Liver (tissue), 9 donors: ENCODE results near the gene FAM149B1. TPM values are rescaled to one million over a fixed set of nuclear protein-coding genes. Genes with fewer than 3 reads are reported as not detected.

ENCODE experiments used
- DNase-seq: peaks from one replicate; pipeline ENCODE4 v3.0.0-alpha.2; 2017; ENCODE audit warnings: low spot score
- H3K27ac ChIP-seq, 2 donors: one replicate each; pipeline ENCODE4 v1.7.0; 2013; ENCODE audit warnings: inconsistent platforms in 2 of 2, low read length in 2 of 2, control low read depth in 1 of 2, low read depth in 1 of 2, mild to moderate bottlenecking in 1 of 2
- H3K27me3 ChIP-seq, 4 donors: one replicate each; pipeline versions ENCODE4 v1.6.1 to v1.7.0; 2013; ENCODE audit warnings: low read length in 3 of 4, inconsistent platforms in 1 of 4, mild to moderate bottlenecking in 1 of 4, moderate library complexity in 1 of 4; ENCODE audit not compliant: control insufficient read depth in 4 of 4, insufficient read depth in 4 of 4
- H3K36me3 ChIP-seq, 4 donors: one replicate each; pipeline versions ENCODE4 v1.6.1 to v1.7.0; 2013; ENCODE audit warnings: low read length in 3 of 4, mild to moderate bottlenecking in 3 of 4, low read depth in 1 of 4, moderate library complexity in 1 of 4; ENCODE audit not compliant: control insufficient read depth in 4 of 4, insufficient read depth in 3 of 4
- H3K4me1 ChIP-seq, 4 donors: one replicate each; pipeline versions ENCODE4 v1.6.1 to v1.7.0; 2013; ENCODE audit warnings: low read length in 3 of 4, mild to moderate bottlenecking in 3 of 4, moderate library complexity in 1 of 4; ENCODE audit not compliant: control insufficient read depth in 4 of 4, insufficient read depth in 4 of 4
- H3K4me3 ChIP-seq, 3 donors: one replicate each; pipeline versions ENCODE4 v1.6.1 to v1.7.0; 2013; ENCODE audit warnings: low read length in 3 of 3, control low read depth in 1 of 3, low read depth in 1 of 3, mild to moderate bottlenecking in 1 of 3
- H3K9ac ChIP-seq, 2 donors: one replicate each; pipeline ENCODE4 v1.7.0; 2013; ENCODE audit warnings: low read length in 2 of 2, mild to moderate bottlenecking in 2 of 2, moderate library complexity in 2 of 2, control low read depth in 1 of 2, low read depth in 1 of 2
- H3K9me3 ChIP-seq, 4 donors: one replicate each; pipeline versions ENCODE4 v1.6.1 to v1.7.0; 2013; ENCODE audit warnings: low read length in 3 of 4; ENCODE audit not compliant: control insufficient read depth in 4 of 4
- ATF3 ChIP-seq: IDR thresholded peaks from 2 replicates; pipeline ENCODE4 v1.6.1; 2016; ENCODE audit warnings: antibody characterized with exemption
- EGR1 ChIP-seq, 2 donors: IDR thresholded peaks; 2 replicates each; pipeline ENCODE4 v1.6.1; 2016 to 2018; ENCODE audit warnings: antibody characterized with exemption in 2 of 2, low read depth in 2 of 2
- FOXA1 ChIP-seq: IDR thresholded peaks from 2 replicates; pipeline ENCODE4 v1.6.1; 2016; ENCODE audit warnings: antibody characterized with exemption
- FOXA2 ChIP-seq: IDR thresholded peaks from 2 replicates; pipeline ENCODE4 v1.6.1; 2016; ENCODE audit warnings: antibody characterized with exemption
- HNF4A ChIP-seq, 2 donors: conservative IDR thresholded peaks; 2 replicates each; pipeline ENCODE4 v1.6.1; 2016; ENCODE audit warnings: antibody characterized with exemption in 2 of 2, mild to moderate bottlenecking in 2 of 2
- HNF4G ChIP-seq: IDR thresholded peaks from 2 replicates; pipeline ENCODE4 v1.6.1; 2016; ENCODE audit warnings: antibody characterized with exemption
- JUND ChIP-seq, 2 donors: IDR thresholded peaks; 2 replicates each; pipeline ENCODE4 v1.6.1; 2016; ENCODE audit warnings: antibody characterized with exemption in 2 of 2
- NR2F2 ChIP-seq: IDR thresholded peaks from 2 replicates; pipeline ENCODE4 v1.6.1; 2016; ENCODE audit warnings: antibody characterized with exemption
- RAD21 ChIP-seq, 2 donors: IDR thresholded peaks; 2 replicates each; pipeline ENCODE4 v1.6.1; 2016; ENCODE audit warnings: antibody characterized with exemption in 2 of 2, mild to moderate bottlenecking in 2 of 2
- REST ChIP-seq: IDR thresholded peaks from 2 replicates; pipeline ENCODE4 v1.6.1; 2016; ENCODE audit warnings: antibody characterized with exemption, mild to moderate bottlenecking
- TAF1 ChIP-seq: conservative IDR thresholded peaks from 2 replicates; pipeline ENCODE4 v1.6.1; 2016; ENCODE audit warnings: antibody characterized with exemption, mild to moderate bottlenecking
- YY1 ChIP-seq: IDR thresholded peaks from 2 replicates; pipeline ENCODE4 v1.6.1; 2016; ENCODE audit warnings: antibody characterized with exemption, mild to moderate bottlenecking
- WGBS: extraction: QIAGEN DNeasy Blood & Tissue Kit; methylation state at CpG from one replicate; pipeline ENCODE4 v1.1.7; 2013; 5-methylcytosine and 5-hydroxymethylcytosine counted together
- polyA plus RNA-seq, 2 donors: library from polyadenylated mRNA; stranded (reverse) in 1 of 2; unstranded in 1 of 2; fragments of 200-250 nt in 1 of 2; fragments of >200 nt in 1 of 2; fragmentation: Nextera tagmentation in 1 of 2; extraction: Ambion mirVana in 1 of 2; gene quantifications; one replicate each; pipeline versions ENCODE4 v1.2.1 to v1.2.3, GENCODE V29; 2013 to 2015
- total RNA-seq, 2 donors: library from RNA; depleted of rRNA; stranded (reverse); fragments of >200 nt; gene quantifications; one replicate each; pipeline ENCODE4 v1.2.3, GENCODE V29; 2014
- TF ChIP-seq, protein P1 (sequence below): fragments of 150-350 bp; IDR thresholded peaks from 2 replicates; pipeline ENCODE4 v1.5.1; 2017; ENCODE audit warnings: improper control_type of control experiment, low read depth, low read length; ENCODE audit not compliant: missing input control
- TF ChIP-seq, protein P2 (sequence below): IDR thresholded peaks from 2 replicates; pipeline ENCODE4 v1.6.1; 2016; ENCODE audit warnings: antibody characterized with exemption
- TF ChIP-seq, protein P3 (sequence below): IDR thresholded peaks from 2 replicates; pipeline ENCODE4 v1.6.1; 2016; ENCODE audit warnings: antibody characterized with exemption
- donor health status: healthy.
- donor health status: healthy.
- donor health status: healthy.
- donor health status: healthy.
- donor health status: healthy.

The FAM149B1 gene
- total and polyA plus RNA-seq, 4 donors, result 7.3 to 12.9 (median 9.1) TPM

GRCh38 chr10:73248259-73248724, 80.4 kb downstream of the FAM149B1 start:
- no peaks in the 10 kb centered on the region for H3K9me3 ChIP-seq
- H3K9ac ChIP-seq, result no peak overlapping the region
- 86% methylated on average over 5 of the region's 5 CpGs for WGBS
- H3K27me3 ChIP-seq, result no peaks in the 10 kb centered on the region
- no peak overlapping the region for H3K27ac ChIP-seq
- TF ChIP-seq FOXA1 (no peak), HNF4A (conservative IDR thresholded peaks at IDR 0.05) (no peak), NR2F2 (no peak), YY1 (no peak), ATF3 (no peak), RAD21 (IDR thresholded peaks at IDR 0.05) (no peak), EGR1 (IDR thresholded peaks at IDR 0.05; ENCODE audit: low read depth in 2 of 2) (no peak), HNF4G (no peak), REST (no peak), JUND (IDR thresholded peaks at IDR 0.05) (no peak), TAF1 (no peak)
- TF ChIP-seq, protein P1, sequence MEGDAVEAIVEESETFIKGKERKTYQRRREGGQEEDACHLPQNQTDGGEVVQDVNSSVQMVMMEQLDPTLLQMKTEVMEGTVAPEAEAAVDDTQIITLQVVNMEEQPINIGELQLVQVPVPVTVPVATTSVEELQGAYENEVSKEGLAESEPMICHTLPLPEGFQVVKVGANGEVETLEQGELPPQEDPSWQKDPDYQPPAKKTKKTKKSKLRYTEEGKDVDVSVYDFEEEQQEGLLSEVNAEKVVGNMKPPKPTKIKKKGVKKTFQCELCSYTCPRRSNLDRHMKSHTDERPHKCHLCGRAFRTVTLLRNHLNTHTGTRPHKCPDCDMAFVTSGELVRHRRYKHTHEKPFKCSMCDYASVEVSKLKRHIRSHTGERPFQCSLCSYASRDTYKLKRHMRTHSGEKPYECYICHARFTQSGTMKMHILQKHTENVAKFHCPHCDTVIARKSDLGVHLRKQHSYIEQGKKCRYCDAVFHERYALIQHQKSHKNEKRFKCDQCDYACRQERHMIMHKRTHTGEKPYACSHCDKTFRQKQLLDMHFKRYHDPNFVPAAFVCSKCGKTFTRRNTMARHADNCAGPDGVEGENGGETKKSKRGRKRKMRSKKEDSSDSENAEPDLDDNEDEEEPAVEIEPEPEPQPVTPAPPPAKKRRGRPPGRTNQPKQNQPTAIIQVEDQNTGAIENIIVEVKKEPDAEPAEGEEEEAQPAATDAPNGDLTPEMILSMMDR, result no peak
- TF ChIP-seq, protein P2, sequence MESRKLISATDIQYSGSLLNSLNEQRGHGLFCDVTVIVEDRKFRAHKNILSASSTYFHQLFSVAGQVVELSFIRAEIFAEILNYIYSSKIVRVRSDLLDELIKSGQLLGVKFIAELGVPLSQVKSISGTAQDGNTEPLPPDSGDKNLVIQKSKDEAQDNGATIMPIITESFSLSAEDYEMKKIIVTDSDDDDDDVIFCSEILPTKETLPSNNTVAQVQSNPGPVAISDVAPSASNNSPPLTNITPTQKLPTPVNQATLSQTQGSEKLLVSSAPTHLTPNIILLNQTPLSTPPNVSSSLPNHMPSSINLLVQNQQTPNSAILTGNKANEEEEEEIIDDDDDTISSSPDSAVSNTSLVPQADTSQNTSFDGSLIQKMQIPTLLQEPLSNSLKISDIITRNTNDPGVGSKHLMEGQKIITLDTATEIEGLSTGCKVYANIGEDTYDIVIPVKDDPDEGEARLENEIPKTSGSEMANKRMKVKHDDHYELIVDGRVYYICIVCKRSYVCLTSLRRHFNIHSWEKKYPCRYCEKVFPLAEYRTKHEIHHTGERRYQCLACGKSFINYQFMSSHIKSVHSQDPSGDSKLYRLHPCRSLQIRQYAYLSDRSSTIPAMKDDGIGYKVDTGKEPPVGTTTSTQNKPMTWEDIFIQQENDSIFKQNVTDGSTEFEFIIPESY, result no peak
- TF ChIP-seq, protein P3, sequence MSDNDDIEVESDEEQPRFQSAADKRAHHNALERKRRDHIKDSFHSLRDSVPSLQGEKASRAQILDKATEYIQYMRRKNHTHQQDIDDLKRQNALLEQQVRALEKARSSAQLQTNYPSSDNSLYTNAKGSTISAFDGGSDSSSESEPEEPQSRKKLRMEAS, result no peak
- DNase-seq, result no peak
- peaks cover 8 to 46% (median 40%) of the 10 kb centered on the region in 4 donors for H3K4me1 ChIP-seq
- no peak overlapping the region for H3K4me3 ChIP-seq
- peaks cover 3 to 9% (median 8%) of the 10 kb centered on the region in 4 donors for H3K36me3 ChIP-seq

DNA sequence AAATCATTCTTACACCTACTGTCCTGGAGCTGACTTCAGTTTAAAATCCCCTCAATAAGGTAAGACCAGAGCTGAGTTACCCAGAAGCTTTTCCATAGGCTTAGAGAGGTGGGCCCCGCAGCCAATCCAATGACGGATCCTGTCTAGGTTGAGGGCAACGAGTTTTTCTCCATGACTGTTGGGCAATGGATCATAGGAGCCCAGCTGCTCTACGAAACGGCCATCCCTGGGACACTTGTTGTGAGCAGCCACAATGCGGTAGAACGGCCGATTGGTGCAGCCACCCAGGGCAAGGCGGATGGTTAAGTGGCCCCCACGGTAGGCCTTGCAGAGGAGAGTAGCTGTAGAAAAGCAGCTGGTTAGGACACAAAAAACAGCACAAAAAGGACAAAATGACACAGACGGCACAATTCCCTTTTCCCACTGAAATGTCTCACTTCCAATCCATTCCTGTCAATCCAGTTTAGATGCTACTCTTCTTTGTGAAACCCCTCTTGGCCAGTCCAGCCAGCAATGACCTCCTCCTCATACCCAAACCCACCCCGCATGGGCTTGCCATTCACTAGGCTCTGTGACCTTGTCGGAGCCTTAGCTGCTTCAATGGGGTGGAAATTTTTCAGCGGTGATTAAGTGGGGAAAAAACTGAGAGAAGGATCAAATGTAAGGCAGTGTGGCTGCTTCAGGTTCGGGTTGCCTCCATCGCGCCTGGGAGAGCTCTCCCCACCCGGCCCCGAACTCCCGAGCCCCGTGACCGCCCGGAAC, 83.9 kb downstream of the FAM149B1 start:
- H3K9ac ChIP-seq, result peak overlapping the region; percentile 95 to 99
- 13% methylated on average over 23 of the region's 23 CpGs for WGBS
- H3K27me3 ChIP-seq, result no peaks in the 10 kb centered on the region
- peaks cover 3 to 7% (median 5%) of the 10 kb centered on the region in 4 donors for H3K36me3 ChIP-seq
- H3K9me3 ChIP-seq, result no peaks in the 10 kb centered on the region
- DNase-seq, result no peak
- H3K4me3 ChIP-seq, result peak overlapping the region; percentile 83 to 97 (median 94)
- peak overlapping the region; percentile 67 to 90 for H3K27ac ChIP-seq
- no peak for TF ChIP-seq FOXA2
- H3K4me1 ChIP-seq, result peaks cover 8 to 33% (median 29%) of the 10 kb centered on the region in 4 donors
